GM23248 (cell line): Measurements from ENCODE around the gene RBM19. TPM values are rescaled to one million over a fixed set of nuclear protein-coding genes. Genes with fewer than 3 reads are reported as not detected.

Source experiments
- DNase-seq: peaks from one replicate; pipeline ENCODE4 v3.0.0-alpha.2; 2015
- H2AFZ ChIP-seq: fragments of 200-600 bp; sonication (generic); 2 replicates; pipeline ENCODE4 v1.6.1; 2016; ENCODE audit warnings: antibody characterized with exemption
- H3F3A ChIP-seq: fragments of 200-600 bp; sonication (generic); 2 replicates; pipeline ENCODE4 v1.6.1; 2016; ENCODE audit warnings: mild to moderate bottlenecking, antibody characterized with exemption, mixed run types; ENCODE audit not compliant: insufficient read depth
- H3K27ac ChIP-seq: fragments of 200-600 bp; sonication (generic); 2 replicates; pipeline ENCODE4 v1.5.1; 2016; ENCODE audit warnings: mild to moderate bottlenecking
- H3K27me3 ChIP-seq: fragments of 200-600 bp; sonication (generic); replicated peaks from 2 replicates; pipeline ENCODE4 v1.6.1; 2016; ENCODE audit warnings: mild to moderate bottlenecking; ENCODE audit not compliant: insufficient read depth
- H3K36me3 ChIP-seq: fragments of 200-600 bp; sonication (generic); 2 replicates; pipeline ENCODE4 v1.6.1; 2016; ENCODE audit warnings: low read depth, mild to moderate bottlenecking
- H3K4me1 ChIP-seq: fragments of 200-600 bp; sonication (generic); 2 replicates; pipeline ENCODE4 v1.6.1; 2016; ENCODE audit warnings: mild to moderate bottlenecking; ENCODE audit not compliant: insufficient read depth
- H3K4me2 ChIP-seq: fragments of 200-600 bp; sonication (generic); one replicate; pipeline ENCODE4 v1.6.1; 2016; ENCODE audit warnings: mild to moderate bottlenecking; ENCODE audit not compliant: unreplicated experiment
- H3K4me3 ChIP-seq: fragments of 200-600 bp; sonication (generic); 2 replicates; pipeline ENCODE4 v1.5.1; 2016; ENCODE audit warnings: mild to moderate bottlenecking
- H3K79me2 ChIP-seq: fragments of 200-600 bp; sonication (generic); 2 replicates; pipeline ENCODE4 v1.6.1; 2016; ENCODE audit warnings: mild to moderate bottlenecking; ENCODE audit not compliant: insufficient read depth
- H3K9ac ChIP-seq: fragments of 200-600 bp; sonication (generic); 2 replicates; pipeline ENCODE4 v1.6.1; 2016; ENCODE audit warnings: mild to moderate bottlenecking
- H3K9me2 ChIP-seq: fragments of 200-600 bp; sonication (generic); 2 replicates; pipeline ENCODE4 v1.6.1; 2016; ENCODE audit warnings: mixed run types, mild to moderate bottlenecking, moderate library complexity; ENCODE audit not compliant: insufficient read depth
- H3K9me3 ChIP-seq: fragments of 200-600 bp; sonication (generic); one replicate; pipeline ENCODE4 v1.6.1; 2017; ENCODE audit warnings: low read depth
- H4K20me1 ChIP-seq: fragments of 200-600 bp; sonication (generic); 2 replicates; pipeline ENCODE4 v1.6.0; 2016; ENCODE audit not compliant: insufficient read depth
- EZH2 ChIP-seq: fragments of 200-600 bp; sonication (generic); IDR thresholded peaks from 2 replicates; pipeline ENCODE4 v1.6.1; 2018; ENCODE audit warnings: antibody characterized with exemption, mild to moderate bottlenecking; ENCODE audit not compliant: insufficient read depth, poor library complexity, severe bottlenecking
- EZH2phosphoT487 ChIP-seq: fragments of 200-600 bp; sonication (generic); IDR thresholded peaks from 2 replicates; pipeline ENCODE4 v1.6.1; 2018; ENCODE audit warnings: antibody characterized with exemption, moderate library complexity, mild to moderate bottlenecking, low read depth; ENCODE audit not compliant: insufficient read depth
- WGBS, 2 experiments: methylation state at CpG; one replicate each; pipeline ENCODE4 v1.1.6; 2015 to 2017; ENCODE audit warnings: low lambda C conversion rate in 2 of 2, low coverage in 1 of 2; ENCODE audit errors: missing lambda C conversion rate in 2 of 2; 5-methylcytosine and 5-hydroxymethylcytosine counted together
- in situ Hi-C: fragments of 300-500 bp; cut with MboI; formaldehyde crosslinking; loops from 2 replicates; pipeline ENCODE4 v1.15.0; 2020
- polyA plus RNA-seq: library from polyadenylated mRNA; unstranded; fragments of >200 nt; fragmentation: Nextera tagmentation; extraction: Ambion mirVana; gene quantifications from 2 replicates; pipeline ENCODE4 v1.2.1, GENCODE V29; 2016
- total RNA-seq: library from RNA; depleted of rRNA; stranded (reverse); fragments of >200 nt; shearing (Covaris generic); gene quantifications from 2 replicates; pipeline ENCODE4 v1.2.3, GENCODE V29; 2014

RBM19 gene
- total and polyA plus RNA-seq, 2 experiments from 2014 or later = 14.8 to 17.1 TPM

DNA sequence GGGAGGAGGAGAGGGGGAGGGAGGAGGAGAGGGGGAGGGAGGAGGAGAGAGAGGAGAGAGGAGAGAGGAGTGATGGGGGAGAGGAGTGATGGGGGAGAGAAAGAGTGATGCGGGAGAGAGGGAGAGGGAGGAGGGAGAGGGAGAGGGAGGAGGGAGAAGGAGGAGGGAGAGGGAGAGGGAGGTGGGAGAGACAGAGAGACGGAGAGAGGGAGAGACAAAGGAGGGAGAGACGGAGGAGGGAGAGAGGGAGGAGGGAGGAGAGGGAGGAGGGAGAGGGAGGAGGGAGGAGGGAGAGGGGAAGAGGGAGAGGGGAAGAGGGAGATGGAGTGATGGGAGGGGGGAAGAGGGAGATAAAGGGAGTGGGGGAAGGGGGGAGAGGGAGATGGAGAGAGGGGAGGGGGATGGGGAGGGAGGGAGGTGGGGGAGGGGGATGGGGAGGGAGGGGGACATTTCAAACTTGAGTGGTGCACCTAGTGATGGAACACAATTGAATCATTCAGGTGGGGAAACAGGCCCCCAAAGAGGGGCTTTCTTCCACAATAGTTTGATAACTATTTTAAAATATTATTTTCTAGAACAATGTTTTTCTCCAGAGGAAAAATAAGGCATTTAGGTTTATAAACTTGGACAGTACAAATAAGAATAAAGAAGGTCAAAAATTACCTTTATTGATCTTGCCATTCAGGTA, 46.8 kb upstream of the RBM19 start:
- Histone ChIP-seq H3K27ac (no peak overlapping the region), H3K9ac (no peak overlapping the region), H3F3A (no peaks in the 10 kb centered on the region; the same call in 1 of the 2 replicates), H2AFZ (no peak overlapping the region), H3K9me2 (no peaks in the 10 kb centered on the region), H3K4me2 (no peak overlapping the region), H3K4me1 (0 out of 2 replicates have a peak, but pooled peaks cover 5% of the 10 kb centered on the region), H3K27me3 (peaks cover 14% of the 10 kb centered on the region), H3K9me3 (no peaks in the 10 kb centered on the region), H3K36me3 (no peaks in the 10 kb centered on the region), H3K79me2 (no peaks in the 10 kb centered on the region), H3K4me3 (no peak overlapping the region), H4K20me1 (no peaks in the 10 kb centered on the region)
- TF ChIP-seq EZH2phosphoT487 (no peak), EZH2 (no peak)
- in situ Hi-C loops = no loop called here
- 78 to 87% methylated on average over 2 to 3 of the region's 3 CpGs for WGBS, 2 experiments
- no peak for DNase-seq

DNA sequence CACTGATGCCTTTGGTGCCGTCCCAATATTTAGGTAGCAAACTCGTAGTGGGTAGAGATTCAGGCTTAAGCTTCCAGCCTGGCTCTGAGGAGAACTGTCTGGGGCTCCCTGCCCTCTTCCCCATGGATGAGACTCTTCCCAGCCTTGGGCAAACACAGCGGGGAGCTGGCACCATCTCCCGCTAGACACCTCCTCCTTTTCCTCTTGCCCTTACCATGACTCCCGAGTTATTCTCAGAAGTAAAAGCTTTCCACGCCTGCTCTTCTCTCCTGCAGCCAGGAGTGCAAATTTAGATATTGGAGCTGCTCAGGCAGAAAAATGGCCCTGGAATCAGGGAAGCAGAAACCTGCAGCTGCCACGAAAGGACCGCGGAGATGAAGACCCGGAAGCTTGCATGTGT, 45.6 kb upstream of the RBM19 start:
- no peaks in the 10 kb centered on the region for H3K36me3 ChIP-seq
- no peak overlapping the region for H3K4me3 ChIP-seq
- H4K20me1 ChIP-seq = no peaks in the 10 kb centered on the region
- no peaks in the 10 kb centered on the region for H3K79me2 ChIP-seq
- TF ChIP-seq EZH2 = no peak
- TF ChIP-seq EZH2phosphoT487 = no peak
- WGBS, 2 experiments = 57 to 58% methylated on average over 10 of the region's 10 CpGs
- peaks cover 18% of the 10 kb centered on the region for H3K27me3 ChIP-seq
- no peak overlapping the region for H2AFZ ChIP-seq
- H3K27ac ChIP-seq = no peak overlapping the region
- in situ Hi-C loops = no loop called here
- DNase-seq = no peak
- H3K9me2 ChIP-seq = no peaks in the 10 kb centered on the region
- 0 out of 2 replicates have a peak, but pooled peaks cover 5% of the 10 kb centered on the region for H3K4me1 ChIP-seq
- no peak overlapping the region for H3K4me2 ChIP-seq
- H3F3A ChIP-seq = no peaks in the 10 kb centered on the region; the same call in 1 of the 2 replicates
- no peak overlapping the region for H3K9ac ChIP-seq
- no peaks in the 10 kb centered on the region for H3K9me3 ChIP-seq

DNA sequence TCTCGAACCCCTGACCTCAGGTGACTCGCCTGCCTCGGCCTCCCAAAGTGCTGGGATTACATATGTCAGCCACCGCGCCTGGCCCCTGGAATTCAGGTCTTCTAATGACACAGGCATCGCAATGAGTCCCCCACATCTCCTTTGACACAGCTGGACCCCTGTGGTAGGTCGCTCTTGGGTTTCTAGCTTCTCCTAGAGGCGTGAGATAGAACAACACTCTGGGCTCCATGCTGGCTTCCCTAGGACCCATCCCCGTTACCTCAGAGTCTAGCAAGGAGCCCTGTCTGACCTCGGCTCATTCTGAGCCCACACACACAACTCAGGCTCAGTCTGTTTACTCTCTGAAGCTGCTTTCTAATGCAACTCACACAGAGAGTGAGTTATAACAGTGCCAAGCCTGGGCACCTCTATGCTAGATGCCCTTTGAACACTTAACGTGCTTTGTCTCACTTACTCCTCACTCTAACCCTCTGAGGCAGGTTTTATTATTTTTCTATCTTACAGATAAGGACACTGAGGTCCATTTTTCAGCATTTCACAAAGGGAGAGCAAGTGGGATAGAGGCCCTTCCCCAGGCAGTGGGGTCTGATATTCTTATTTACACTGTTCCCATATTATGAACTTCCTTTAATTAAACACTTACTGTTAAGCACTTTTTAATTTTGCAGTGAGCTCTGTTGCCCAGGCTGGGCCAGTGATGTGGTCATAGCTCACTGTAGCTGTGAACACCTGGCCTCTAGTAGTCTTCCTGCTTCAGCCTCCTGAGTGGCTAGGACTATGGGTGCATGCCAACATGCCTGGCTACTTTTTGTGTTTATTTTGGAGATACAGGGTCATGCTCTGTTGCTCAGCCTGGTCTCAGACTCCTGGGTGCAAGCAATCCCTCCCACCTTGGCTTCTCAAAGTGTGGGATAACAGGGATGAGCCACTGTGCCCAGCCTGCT, 40.6 kb upstream of the RBM19 start:
- Histone ChIP-seq H3K36me3 (no peaks in the 10 kb centered on the region), H2AFZ (no peak overlapping the region), H3K4me1 (no peaks in the 10 kb centered on the region), H4K20me1 (no peaks in the 10 kb centered on the region), H3K27ac (no peak overlapping the region), H3K9me3 (no peaks in the 10 kb centered on the region), H3K9ac (no peak overlapping the region), H3K4me3 (no peak overlapping the region), H3K27me3 (peaks cover 50% of the 10 kb centered on the region), H3K79me2 (no peaks in the 10 kb centered on the region), H3K9me2 (no peaks in the 10 kb centered on the region), H3K4me2 (no peak overlapping the region), H3F3A (no peaks in the 10 kb centered on the region)
- no peak for DNase-seq
- TF ChIP-seq EZH2 (no peak), EZH2phosphoT487 (no peak)
- WGBS, 2 experiments = 64% methylated on average over 11 of the region's 11 CpGs
- in situ Hi-C loops = no loop called here

DNA sequence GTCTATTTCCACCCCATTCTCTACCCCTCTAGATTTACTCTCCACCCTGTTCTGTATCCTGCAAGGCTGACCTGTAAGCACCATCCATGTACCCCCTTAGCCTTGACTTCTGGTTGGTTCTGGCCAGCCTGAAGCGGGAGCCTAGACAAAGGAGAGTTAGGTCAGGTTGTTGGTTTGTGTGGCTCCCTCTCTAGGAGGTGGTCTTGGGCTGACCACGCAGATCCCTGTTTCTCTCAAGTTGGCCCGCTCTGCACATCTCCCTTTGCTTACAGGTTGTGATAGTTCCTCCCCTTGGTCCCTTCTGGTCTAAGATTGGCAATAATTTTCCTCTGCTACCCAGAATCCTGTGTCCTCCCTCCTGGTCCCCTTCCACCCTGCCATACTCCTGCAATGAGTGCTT, 38.3 kb upstream of the RBM19 start:
- H3K9ac ChIP-seq = no peak overlapping the region
- no peaks in the 10 kb centered on the region for H4K20me1 ChIP-seq
- H3K4me2 ChIP-seq = no peak overlapping the region
- no peak overlapping the region for H3K4me3 ChIP-seq
- H3K79me2 ChIP-seq = no peaks in the 10 kb centered on the region
- no peaks in the 10 kb centered on the region for H3K9me3 ChIP-seq
- no peaks in the 10 kb centered on the region for H3K36me3 ChIP-seq
- in situ Hi-C loops = no loop called here
- no peaks in the 10 kb centered on the region for H3K4me1 ChIP-seq
- H3K9me2 ChIP-seq = no peaks in the 10 kb centered on the region
- H3K27ac ChIP-seq = no peak overlapping the region
- WGBS, 2 experiments = 48 to 53% methylated on average over 3 of the region's 3 CpGs
- no peak for DNase-seq
- H3F3A ChIP-seq = no peaks in the 10 kb centered on the region
- peaks cover 49% of the 10 kb centered on the region for H3K27me3 ChIP-seq
- TF ChIP-seq EZH2phosphoT487 (no peak), EZH2 (no peak)
- H2AFZ ChIP-seq = no peak overlapping the region
